Lung (tissue), 12 donors: Measurements from ENCODE around the gene OR52M1. TPM values are rescaled to one million over a fixed set of nuclear protein-coding genes. Genes with fewer than 3 reads are reported as not detected.

Experiments used
- ATAC-seq: fragments of 200-7000 bp; cut with Tn5 transposase; one replicate; pipeline ENCODE4 v1.9.1; 2020; ENCODE audit warnings: moderate number of reproducible peaks; ENCODE audit not compliant: insufficient read depth, low FRiP score
- DNase-seq, 3 donors: peaks; one replicate each; pipeline ENCODE4 v3.0.0-alpha.2; 2013 to 2017
- H3K27ac ChIP-seq, 2 donors: one replicate each; pipeline ENCODE4 v1.5.1; 2013; ENCODE audit warnings: mild to moderate bottlenecking in 2 of 2, moderate library complexity in 2 of 2, control low read depth in 1 of 2, inconsistent platforms in 1 of 2, low read depth in 1 of 2, low read length in 1 of 2
- H3K27me3 ChIP-seq, 3 donors: one replicate each; pipeline ENCODE4 v1.5.1; 2013; ENCODE audit warnings: low read length in 2 of 3; ENCODE audit not compliant: control insufficient read depth in 3 of 3, insufficient read depth in 3 of 3
- H3K36me3 ChIP-seq, 4 donors: one replicate each; pipeline ENCODE4 v1.5.1; 2013; ENCODE audit warnings: low read length in 4 of 4, mild to moderate bottlenecking in 1 of 4, moderate library complexity in 1 of 4; ENCODE audit not compliant: control insufficient read depth in 4 of 4, insufficient read depth in 4 of 4
- H3K4me1 ChIP-seq, 5 donors: one replicate each; pipeline ENCODE4 v1.5.1; 2013; ENCODE audit warnings: low read length in 5 of 5, mild to moderate bottlenecking in 2 of 5, moderate library complexity in 1 of 5; ENCODE audit not compliant: control insufficient read depth in 5 of 5, insufficient read depth in 5 of 5
- H3K4me3 ChIP-seq: one replicate; pipeline ENCODE4 v1.5.1; 2013; ENCODE audit warnings: mild to moderate bottlenecking, control low read depth, moderate library complexity
- H3K9ac ChIP-seq, 2 donors: one replicate each; pipeline ENCODE4 v1.5.1; 2013; ENCODE audit warnings: low read length in 2 of 2, control low read depth in 1 of 2; ENCODE audit not compliant: insufficient read depth in 1 of 2
- H3K9me3 ChIP-seq, 4 donors: one replicate each; pipeline ENCODE4 v1.5.1; 2013; ENCODE audit warnings: low read length in 3 of 4, mild to moderate bottlenecking in 1 of 4, moderate library complexity in 1 of 4; ENCODE audit not compliant: control insufficient read depth in 4 of 4, insufficient read depth in 3 of 4
- CTCF ChIP-seq: IDR thresholded peaks from 2 replicates; pipeline ENCODE4 v1.5.1; 2012; ENCODE audit warnings: mild to moderate bottlenecking; ENCODE audit errors: control extremely low read depth, extremely low read depth
- WGBS, 2 donors: extraction: QIAGEN DNeasy Blood & Tissue Kit; methylation state at CpG; one replicate each; pipeline ENCODE4 v1.1.7; 2013; 5-methylcytosine and 5-hydroxymethylcytosine counted together
- polyA plus RNA-seq, 2 donors: library from polyadenylated mRNA; stranded (reverse); fragments of 200-250 nt; gene quantifications; one replicate each; pipeline ENCODE4 v1.2.1, GENCODE V29; 2013
- total RNA-seq, 2 donors: library from RNA; depleted of rRNA in 1 of 2; stranded (reverse); fragments of >200 nt in 1 of 2; gene quantifications; one replicate each; pipeline ENCODE4 v1.2.1, GENCODE V29; 2014 to 2021
- donor health status: control.
- donor health status: control.
- donor health status: Bipolar disorder and iron deficiency.
- donor health status: healthy.
- donor health status: DM: yes; HTN: yes; CAD: no.

Gene OR52M1
- total and polyA plus RNA-seq, 4 donors: not detected

- H3K9me3 ChIP-seq: no peaks in the 10 kb centered on the region
- 68 to 90% methylated on average over 1 of the region's 1 CpG for WGBS, 2 donors
These were observed 35.1 kb downstream of the OR52M1 start for GRCh38 chr11:4580124-4580523.

GRCh38 chr11:4581443-4581842 lies 36.5 kb downstream of the OR52M1 start, which contains the start of gene OR52I2:
Gene OR52I2 (plus strand): TSS chr11:4581743.
- DNase-seq (no peak), ATAC-seq (no peak)
- no peak within 1 kb of the TSS for H3K9ac ChIP-seq
- no peaks in the 10 kb centered on the region for H3K4me1 ChIP-seq
- H3K27ac ChIP-seq: no peak within 1 kb of the TSS
- no peak for TF ChIP-seq CTCF
- no peak within 1 kb of the TSS for H3K4me3 ChIP-seq
- H3K36me3 ChIP-seq: no peaks in the 10 kb centered on the region
- H3K9me3 ChIP-seq: no peaks in the 10 kb centered on the region
- peaks cover 0 to 4% (median 2%) of the 10 kb centered on the region in 3 donors for H3K27me3 ChIP-seq

More at GRCh38 chr11:4580124-4580523, 35.1 kb downstream of the OR52M1 start:
- DNase-seq: no peak
- H3K36me3 ChIP-seq: no peaks in the 10 kb centered on the region
- H3K27me3 ChIP-seq: peaks cover 0 to 4% (median 2%) of the 10 kb centered on the region in 3 donors
- TF ChIP-seq CTCF: no peak
- ATAC-seq: no peak
- H3K4me1 ChIP-seq: no peaks in the 10 kb centered on the region
- no peak overlapping the region for H3K4me3 ChIP-seq
- no peak overlapping the region for H3K9ac ChIP-seq
- no peak overlapping the region for H3K27ac ChIP-seq

- H3K27ac ChIP-seq: no peak overlapping the region
- H3K4me3 ChIP-seq: no peak overlapping the region
- no peak overlapping the region for H3K9ac ChIP-seq
- no peaks in the 10 kb centered on the region for H3K9me3 ChIP-seq
- peaks cover 0 to 2% (median 0%) of the 10 kb centered on the region in 3 donors for H3K27me3 ChIP-seq
- TF ChIP-seq CTCF: no peak
- DNase-seq (no peak), ATAC-seq (no peak)
- no peaks in the 10 kb centered on the region for H3K36me3 ChIP-seq
- 56 to 73% methylated on average over 3 of the region's 3 CpGs for WGBS, 2 donors
- no peaks in the 10 kb centered on the region for H3K4me1 ChIP-seq
These were observed 44.0 kb downstream of the OR52M1 start for GRCh38 chr11:4589017-4589416.

GRCh38 chr11:4593739-4594138 lies 48.7 kb downstream of the OR52M1 start, which contains the start of gene OR52I1:
Gene OR52I1 (plus strand): TSS chr11:4594039. CDS start chr11:4594039, 0 bp downstream.
- no peak for TF ChIP-seq CTCF
- no peak within 1 kb of the TSS for H3K9ac ChIP-seq
- ATAC-seq: no peak
- H3K36me3 ChIP-seq: peaks cover 0 to 5% (median under 1%) of the 10 kb centered on the region in 4 donors
- 81 to 90% methylated on average over 1 of the region's 1 CpG for WGBS, 2 donors
- H3K4me1 ChIP-seq: no peaks in the 10 kb centered on the region
- H3K9me3 ChIP-seq: no peaks in the 10 kb centered on the region
- DNase-seq: no peak
- no peak within 1 kb of the TSS for H3K4me3 ChIP-seq
- no peak within 1 kb of the TSS for H3K27ac ChIP-seq
- H3K27me3 ChIP-seq: no peaks in the 10 kb centered on the region
